SK-N-SH (cell line): ENCODE data around the gene FSIP1.

Experiments used
- CTCF ChIP-seq: fragments of 200-600 bp; sonication (generic); IDR thresholded peaks from 2 replicates; pipeline ENCODE4 v1.6.1; 2017; ENCODE audit warnings: antibody characterized with exemption, mild to moderate bottlenecking, moderate library complexity
- FOXJ3 ChIP-seq: sonication (generic); formaldehyde crosslinking; IDR thresholded peaks from 2 replicates; pipeline ENCODE4 v1.5.1; 2020; ENCODE audit warnings: mild to moderate bottlenecking, missing genetic modification reagents
- MAX ChIP-seq: IDR thresholded peaks from 2 replicates; pipeline ENCODE4 v1.4.0; 2012; ENCODE audit warnings: low read depth
- POLR2AphosphoS5 ChIP-seq: IDR thresholded peaks from 2 replicates; pipeline ENCODE4 v1.6.1; 2012; ENCODE audit warnings: low read depth, low read length
- SIN3A ChIP-seq: IDR thresholded peaks from 2 replicates; pipeline ENCODE4 v1.6.1; 2012; ENCODE audit warnings: low read depth, mild to moderate bottlenecking, low read length, moderate library complexity, borderline replicate concordance
- TCF12 ChIP-seq: IDR thresholded peaks from 2 replicates; pipeline ENCODE4 v1.4.0; 2012
- YY1 ChIP-seq: IDR thresholded peaks from 2 replicates; pipeline ENCODE4 v1.4.0; 2012; ENCODE audit warnings: low read depth, mild to moderate bottlenecking

- TF ChIP-seq MAX (no peak), CTCF (no peak), SIN3A (no peak), TCF12 (no peak), FOXJ3 (CRISPR knock-in tag) (no peak), POLR2AphosphoS5 (no peak), YY1 (no peak)
These were observed 113.4 kb downstream of the FSIP1 start for GRCh38 chr15:39669241-39669640.
